ENCODE data around the gene MAPK10. TPM values are rescaled to one million over a fixed set of nuclear protein-coding genes. Genes with fewer than 3 reads are reported as not detected.

Gene MAPK10
- total and polyA plus RNA-seq, 10 of the 15 experiments (the other 5 are each of a cell fraction or from before 2014, with no cell fraction given), result 1.1 to 4.2 (median 2.4) TPM

- Histone ChIP-seq H4K20me1 (ENCODE audit: control insufficient read depth, insufficient read depth) (no peaks in the 10 kb centered on the region), H3K27ac (ENCODE audit: control insufficient read depth, insufficient read depth) (no peak overlapping the region), H3K27me3 (replicated peaks in 1 of 2; ENCODE audit: control insufficient read depth in 2 of 2, insufficient read depth in 2 of 2, low read length in 1 of 2) (no peaks in the 10 kb centered on the region), H3K36me3 (ENCODE audit: control insufficient read depth in 2 of 2, insufficient read depth in 2 of 2, low read length in 1 of 2) (no peaks in the 10 kb centered on the region), H3K4me2 (ENCODE audit: control insufficient read depth, insufficient read depth) (no peak overlapping the region), H3K79me2 (ENCODE audit: control insufficient read depth, insufficient read depth, low read length) (no peaks in the 10 kb centered on the region), H3K4me3 (no peak overlapping the region), H2AFZ (ENCODE audit: control insufficient read depth, low read depth, low read length) (no peak overlapping the region), H3K9me3 (replicated peaks; ENCODE audit: control insufficient read depth, insufficient read depth, low read length) (no peaks in the 10 kb centered on the region), H3K4me1 (ENCODE audit: control insufficient read depth, insufficient read depth, low read length) (no peaks in the 10 kb centered on the region), H3K9ac (ENCODE audit: control insufficient read depth, insufficient read depth, low read length) (no peak overlapping the region)
- ChIA-PET CTCF (interaction anchor here (1.3 kb wide), 1 partner anchor 10 kb away, joined by 3 read pairs; no protein-coding TSS in a partner anchor), POLR2A (no interaction called here), SMC1A (ENCODE audit: uncharacterized antibody, unreplicated experiment) (interaction anchor here (1.0 kb wide), 1 partner anchor 9 kb away, joined by 5 read pairs; no protein-coding TSS in a partner anchor), RAD21 (ENCODE audit: unreplicated experiment) (no interaction called here)
- in situ Hi-C loops (cut with MboI), result no loop called here
- FAIRE-seq, result no peak
- no peak for DNase-seq (ENCODE audit: low read depth, low spot score)
- WGBS (ENCODE audit: insufficient coverage, insufficient replicate concordance, low lambda C conversion rate, missing lambda C conversion rate), result 0% methylated on average over 1 of the region's 1 CpG
- BruUV-seq (replicated peaks), result no TSS peak
- intact Hi-C loops (cut with micrococcal nuclease; ENCODE audit: unreplicated experiment), result no loop called here
- no peak for ATAC-seq
- TF ChIP-seq ZNF274 (IDR thresholded peaks at IDR 0.05; ENCODE audit: insufficient read depth, insufficient read length), result no peak
- no peak for TF ChIP-seq WRNIP1 (IDR thresholded peaks at IDR 0.05; ENCODE audit: borderline replicate concordance, low read depth, low read length)
- no peak for TF ChIP-seq CEBPB (IDR thresholded peaks at IDR 0.05; ENCODE audit: borderline replicate concordance in 1 of 2, low read depth in 2 of 2, low read length in 2 of 2)
- no peak for TF ChIP-seq MXI1 (IDR thresholded peaks at IDR 0.05; ENCODE audit: low read depth, low read length)
- no peak for TF ChIP-seq RCOR1 (conservative IDR thresholded peaks at IDR 0.05; ENCODE audit: low read depth, low read length)
- no peak for TF ChIP-seq RELB (IDR thresholded peaks at IDR 0.05; ENCODE audit: low read depth)
- no peak for TF ChIP-seq CUX1 (IDR thresholded peaks at IDR 0.05; ENCODE audit: insufficient replicate concordance, low read depth, low read length)
- TF ChIP-seq ETV6 (conservative IDR thresholded peaks at IDR 0.05 in 1 of 2, IDR thresholded peaks at IDR 0.05 in 1 of 2; ENCODE audit: borderline replicate concordance in 1 of 2, low read depth in 1 of 2), result no peak
- no peak for TF ChIP-seq PRDM15 (CRISPR knock-in tag; IDR thresholded peaks at IDR 0.05)
These were observed 251.7 kb downstream of the MAPK10 start for GRCh38 chr4:86108137-86108536.

Measured in GM12878 (cell line).